Measurements from ENCODE around the gene LMAN1L.

Gene LMAN1L

GRCh38 chr15:74807282-74807681 lies 5.4 kb upstream of the LMAN1L start:
- no peaks in the 10 kb centered on the region for H3K27me3 ChIP-seq (ENCODE audit: insufficient read depth, low read length)
- no peaks in the 10 kb centered on the region for H3K79me2 ChIP-seq (ENCODE audit: control insufficient read depth, insufficient read depth, low read length, unreplicated experiment)
- H2AFZ ChIP-seq (ENCODE audit: low read length, unreplicated experiment) = no peak overlapping the region
- H3K4me1 ChIP-seq (ENCODE audit: control insufficient read depth, insufficient read depth, low read length, unreplicated experiment) = no peaks in the 10 kb centered on the region
- no peaks in the 10 kb centered on the region for H3K36me3 ChIP-seq (ENCODE audit: insufficient read depth, low read length)
- no peak overlapping the region for H3K27ac ChIP-seq (ENCODE audit: low read depth, low read length)
- no peak overlapping the region for H3K4me3 ChIP-seq (ENCODE audit: low read depth, low read length)

- H3K4me3 ChIP-seq (ENCODE audit: low read depth, low read length) = no peak overlapping the region
These were observed 4.4 kb upstream of the LMAN1L start for GRCh38 chr15:74808078-74808839.

GRCh38 chr15:74808840-74809229 lies 3.8 kb upstream of the LMAN1L start:
- no peaks in the 10 kb centered on the region for H3K79me2 ChIP-seq (ENCODE audit: control insufficient read depth, insufficient read depth, low read length, unreplicated experiment)
- no peaks in the 10 kb centered on the region for H3K27me3 ChIP-seq (ENCODE audit: insufficient read depth, low read length)
- H3K36me3 ChIP-seq (ENCODE audit: insufficient read depth, low read length) = no peaks in the 10 kb centered on the region
- H2AFZ ChIP-seq (ENCODE audit: low read length, unreplicated experiment) = no peak overlapping the region
- H3K4me1 ChIP-seq (ENCODE audit: control insufficient read depth, insufficient read depth, low read length, unreplicated experiment) = no peaks in the 10 kb centered on the region
- no peak overlapping the region for H3K27ac ChIP-seq (ENCODE audit: low read depth, low read length)
- no peak overlapping the region for H3K4me3 ChIP-seq (ENCODE audit: low read depth, low read length)

More at GRCh38 chr15:74808078-74808839, 4.4 kb upstream of the LMAN1L start:
- no peaks in the 10 kb centered on the region for H3K36me3 ChIP-seq (ENCODE audit: insufficient read depth, low read length)
- H3K27me3 ChIP-seq (ENCODE audit: insufficient read depth, low read length) = no peaks in the 10 kb centered on the region
- no peaks in the 10 kb centered on the region for H3K4me1 ChIP-seq (ENCODE audit: control insufficient read depth, insufficient read depth, low read length, unreplicated experiment)
- H3K79me2 ChIP-seq (ENCODE audit: control insufficient read depth, insufficient read depth, low read length, unreplicated experiment) = no peaks in the 10 kb centered on the region
- H3K27ac ChIP-seq (ENCODE audit: low read depth, low read length) = no peak overlapping the region
- no peak overlapping the region for H2AFZ ChIP-seq (ENCODE audit: low read length, unreplicated experiment)

- H3K27ac ChIP-seq (ENCODE audit: low read depth, low read length) = no peak overlapping the region
- no peak overlapping the region for H2AFZ ChIP-seq (ENCODE audit: low read length, unreplicated experiment)
- no peaks in the 10 kb centered on the region for H3K79me2 ChIP-seq (ENCODE audit: control insufficient read depth, insufficient read depth, low read length, unreplicated experiment)
- no peaks in the 10 kb centered on the region for H3K36me3 ChIP-seq (ENCODE audit: insufficient read depth, low read length)
- no peaks in the 10 kb centered on the region for H3K27me3 ChIP-seq (ENCODE audit: insufficient read depth, low read length)
- H3K4me1 ChIP-seq (ENCODE audit: control insufficient read depth, insufficient read depth, low read length, unreplicated experiment) = no peaks in the 10 kb centered on the region
- no peak overlapping the region for H3K4me3 ChIP-seq (ENCODE audit: low read depth, low read length)
These were observed 3.4 kb upstream of the LMAN1L start for GRCh38 chr15:74809242-74809641.

GRCh38 chr15:74809956-74810355 lies 2.7 kb upstream of the LMAN1L start:
- no peak overlapping the region for H2AFZ ChIP-seq (ENCODE audit: low read length, unreplicated experiment)
- no peaks in the 10 kb centered on the region for H3K36me3 ChIP-seq (ENCODE audit: insufficient read depth, low read length)

GRCh38 chr15:74815121-74815934 lies 2.7 kb downstream of the LMAN1L start:
- Histone ChIP-seq H3K27me3 (ENCODE audit: insufficient read depth, low read length) (no peaks in the 10 kb centered on the region), H3K79me2 (ENCODE audit: control insufficient read depth, insufficient read depth, low read length, unreplicated experiment) (no peaks in the 10 kb centered on the region), H3K4me1 (ENCODE audit: control insufficient read depth, insufficient read depth, low read length, unreplicated experiment) (peaks cover 18% of the 10 kb centered on the region), H2AFZ (ENCODE audit: low read length, unreplicated experiment) (no peak overlapping the region), H3K27ac (ENCODE audit: low read depth, low read length) (no peak overlapping the region), H3K36me3 (ENCODE audit: insufficient read depth, low read length) (no peaks in the 10 kb centered on the region), H3K4me3 (ENCODE audit: low read depth, low read length) (no peak overlapping the region)

More at GRCh38 chr15:74809956-74810355, 2.7 kb upstream of the LMAN1L start:
- Histone ChIP-seq H3K27ac (ENCODE audit: low read depth, low read length) (no peak overlapping the region), H3K4me3 (ENCODE audit: low read depth, low read length) (no peak overlapping the region), H3K4me1 (ENCODE audit: control insufficient read depth, insufficient read depth, low read length, unreplicated experiment) (no peaks in the 10 kb centered on the region), H3K79me2 (ENCODE audit: control insufficient read depth, insufficient read depth, low read length, unreplicated experiment) (no peaks in the 10 kb centered on the region), H3K27me3 (ENCODE audit: insufficient read depth, low read length) (no peaks in the 10 kb centered on the region)

GRCh38 chr15:74815961-74816360 lies 3.3 kb downstream of the LMAN1L start:
- Histone ChIP-seq H3K4me3 (ENCODE audit: low read depth, low read length) (no peak overlapping the region), H3K36me3 (ENCODE audit: insufficient read depth, low read length) (no peaks in the 10 kb centered on the region), H3K4me1 (ENCODE audit: control insufficient read depth, insufficient read depth, low read length, unreplicated experiment) (peaks cover 18% of the 10 kb centered on the region), H3K27me3 (ENCODE audit: insufficient read depth, low read length) (no peaks in the 10 kb centered on the region), H3K79me2 (ENCODE audit: control insufficient read depth, insufficient read depth, low read length, unreplicated experiment) (no peaks in the 10 kb centered on the region), H3K27ac (ENCODE audit: low read depth, low read length) (no peak overlapping the region), H2AFZ (ENCODE audit: low read length, unreplicated experiment) (no peak overlapping the region)

GRCh38 chr15:74816624-74817369 lies 4.2 kb downstream of the LMAN1L start:
- H3K4me3 ChIP-seq (ENCODE audit: low read depth, low read length) = no peak overlapping the region
- H3K36me3 ChIP-seq (ENCODE audit: insufficient read depth, low read length) = no peaks in the 10 kb centered on the region
- H3K27ac ChIP-seq (ENCODE audit: low read depth, low read length) = no peak overlapping the region
- no peaks in the 10 kb centered on the region for H3K27me3 ChIP-seq (ENCODE audit: insufficient read depth, low read length)
- H2AFZ ChIP-seq (ENCODE audit: low read length, unreplicated experiment) = no peak overlapping the region
- peaks cover 18% of the 10 kb centered on the region for H3K4me1 ChIP-seq (ENCODE audit: control insufficient read depth, insufficient read depth, low read length, unreplicated experiment)
- H3K79me2 ChIP-seq (ENCODE audit: control insufficient read depth, insufficient read depth, low read length, unreplicated experiment) = no peaks in the 10 kb centered on the region

- no peaks in the 10 kb centered on the region for H3K36me3 ChIP-seq (ENCODE audit: insufficient read depth, low read length)
- H3K4me3 ChIP-seq (ENCODE audit: low read depth, low read length) = no peak overlapping the region
- H2AFZ ChIP-seq (ENCODE audit: low read length, unreplicated experiment) = no peak overlapping the region
- H3K27me3 ChIP-seq (ENCODE audit: insufficient read depth, low read length) = no peaks in the 10 kb centered on the region
- no peaks in the 10 kb centered on the region for H3K79me2 ChIP-seq (ENCODE audit: control insufficient read depth, insufficient read depth, low read length, unreplicated experiment)
- no peak overlapping the region for H3K27ac ChIP-seq (ENCODE audit: low read depth, low read length)
- peaks cover 18% of the 10 kb centered on the region for H3K4me1 ChIP-seq (ENCODE audit: control insufficient read depth, insufficient read depth, low read length, unreplicated experiment)
These were observed 4.7 kb downstream of the LMAN1L start for GRCh38 chr15:74817370-74817737.

- no peak overlapping the region for H3K27ac ChIP-seq (ENCODE audit: low read depth, low read length)
- H3K4me3 ChIP-seq (ENCODE audit: low read depth, low read length) = no peak overlapping the region
- H2AFZ ChIP-seq (ENCODE audit: low read length, unreplicated experiment) = no peak overlapping the region
- H3K4me1 ChIP-seq (ENCODE audit: control insufficient read depth, insufficient read depth, low read length, unreplicated experiment) = peaks cover 18% of the 10 kb centered on the region
- H3K79me2 ChIP-seq (ENCODE audit: control insufficient read depth, insufficient read depth, low read length, unreplicated experiment) = no peaks in the 10 kb centered on the region
- H3K36me3 ChIP-seq (ENCODE audit: insufficient read depth, low read length) = no peaks in the 10 kb centered on the region
- H3K27me3 ChIP-seq (ENCODE audit: insufficient read depth, low read length) = peaks cover 8% of the 10 kb centered on the region
These were observed 7.4 kb downstream of the LMAN1L start for GRCh38 chr15:74820056-74820455.

Data from ACC112 (cell line).